IMR-90 (cell line): Measurements from ENCODE around the gene PTPN22. TPM values are rescaled to one million over a fixed set of nuclear protein-coding genes. Genes with fewer than 3 reads are reported as not detected.

Experiments
- ATAC-seq: fragments of 200-7000 bp; cut with Tn5 transposase; 2 replicates; pipeline ENCODE4 v1.9.1; 2020; ENCODE audit warnings: low read depth, mild to moderate bottlenecking, moderate library complexity
- BruUV-seq: library from RNA; stranded (reverse); fragments of 400-500 nt; replicated peaks from 2 replicates; lab custom pipeline; 2021; lab: Mats Ljungman, UMichigan
- CTCF ChIA-PET: fragments of 300-600 bp; formaldehyde crosslinking; extraction: SDS; loops from one replicate; lab custom pipeline; 2021; ENCODE audit warnings: antibody characterized with exemption; lab: Yijun Ruan, JAX
- POLR2A ChIA-PET: fragments of 300-600 bp; sonication (Branson Sonifier 250); formaldehyde crosslinking; loops from one replicate; lab custom pipeline; 2022; ENCODE audit warnings: antibody characterized with exemption; ENCODE audit not compliant: unreplicated experiment; lab: Charles Lee
- DNase-seq: peaks from one replicate; pipeline ENCODE4 v3.0.0; 2013
- H2AFZ ChIP-seq: replicated peaks from 2 replicates; pipeline ENCODE3; 2013; ENCODE audit warnings: low read length, mild to moderate bottlenecking; ENCODE audit not compliant: poor library complexity
- H2AK5ac ChIP-seq: 2 replicates; pipeline ENCODE4 v1.6.1; 2013; ENCODE audit warnings: low read depth, low read length, inconsistent platforms
- H2AK9ac ChIP-seq: replicated peaks from 2 replicates; pipeline ENCODE3; 2013; ENCODE audit warnings: mild to moderate bottlenecking, low read depth, low read length, moderate library complexity; ENCODE audit not compliant: poor library complexity
- H2BK120ac ChIP-seq: 2 replicates; pipeline ENCODE4 v1.6.1; 2013; ENCODE audit warnings: low read depth, low read length, inconsistent platforms
- H2BK15ac ChIP-seq: 3 replicates; pipeline ENCODE4 v1.6.1; 2013; ENCODE audit warnings: low read depth, low read length, inconsistent platforms
- H2BK20ac ChIP-seq: 2 replicates; pipeline ENCODE4 v1.6.1; 2013; ENCODE audit warnings: low read depth, mild to moderate bottlenecking, inconsistent platforms, low read length, moderate library complexity
- H2BK5ac ChIP-seq: 2 replicates; pipeline ENCODE4 v1.6.1; 2013; ENCODE audit warnings: mild to moderate bottlenecking, low read depth, low read length, inconsistent platforms; ENCODE audit not compliant: poor library complexity, severe bottlenecking
- H3K14ac ChIP-seq: replicated peaks from 2 replicates; pipeline ENCODE4 v1.6.1; 2013; ENCODE audit warnings: low read depth, low read length, inconsistent platforms
- H3K18ac ChIP-seq: 2 replicates; pipeline ENCODE4 v1.6.1; 2013; ENCODE audit warnings: low read depth, low read length, control low read depth
- H3K23ac ChIP-seq: 2 replicates; pipeline ENCODE4 v1.6.1; 2013; ENCODE audit warnings: low read depth, low read length, inconsistent platforms
- H3K27ac ChIP-seq: 2 replicates; pipeline ENCODE4 v1.5.1; 2013; ENCODE audit warnings: mild to moderate bottlenecking, control low read depth, low read length; ENCODE audit not compliant: insufficient read depth
- H3K27me3 ChIP-seq: 2 replicates; pipeline ENCODE4 v1.6.1; 2013; ENCODE audit warnings: low read length; ENCODE audit not compliant: control insufficient read depth, insufficient read depth
- H3K36me3 ChIP-seq: 2 replicates; pipeline ENCODE4 v1.6.1; 2013; ENCODE audit warnings: low read length, mixed read lengths; ENCODE audit not compliant: control insufficient read depth, insufficient read depth
- H3K4ac ChIP-seq: 2 replicates; pipeline ENCODE4 v1.6.1; 2013; ENCODE audit warnings: low read depth, low read length, inconsistent platforms
- H3K4me1 ChIP-seq: 2 replicates; pipeline ENCODE4 v1.6.1; 2013; ENCODE audit warnings: low read length, mixed read lengths; ENCODE audit not compliant: control insufficient read depth, insufficient read depth
- H3K4me2 ChIP-seq: 2 replicates; pipeline ENCODE4 v1.6.1; 2013; ENCODE audit warnings: low read depth, mild to moderate bottlenecking, control low read depth, low read length, moderate library complexity
- H3K4me3 ChIP-seq: 2 replicates; pipeline ENCODE4 v1.5.1; 2013; ENCODE audit warnings: low read depth, mild to moderate bottlenecking, control low read depth, low read length, moderate library complexity; ENCODE audit not compliant: insufficient read depth
- H3K56ac ChIP-seq: 2 replicates; pipeline ENCODE4 v1.6.1; 2013; ENCODE audit warnings: low read length, inconsistent platforms; ENCODE audit not compliant: insufficient read depth; ENCODE audit errors: extremely low read depth
- H3K79me1 ChIP-seq, 2 experiments: 2 replicates each; pipeline ENCODE4 v1.6.1; 2013; ENCODE audit warnings: low read length in 2 of 2, inconsistent platforms in 1 of 2, low read depth in 1 of 2
- H3K9ac ChIP-seq: 2 replicates; pipeline ENCODE4 v1.6.1; 2013; ENCODE audit warnings: low read depth, low read length, control low read depth
- H3K9me1 ChIP-seq: 2 replicates; pipeline ENCODE4 v1.6.1; 2013; ENCODE audit warnings: low read length, inconsistent platforms; ENCODE audit not compliant: insufficient read depth
- H3K9me3 ChIP-seq: 2 replicates; pipeline ENCODE4 v1.6.1; 2013; ENCODE audit warnings: low read length; ENCODE audit not compliant: control insufficient read depth, insufficient read depth
- H4K20me1 ChIP-seq: 2 replicates; pipeline ENCODE4 v1.6.1; 2013; ENCODE audit warnings: low read length, inconsistent platforms; ENCODE audit not compliant: insufficient read depth
- H4K5ac ChIP-seq: 2 replicates; pipeline ENCODE4 v1.6.1; 2013; ENCODE audit warnings: mild to moderate bottlenecking, low read depth, low read length, control low read depth
- H4K8ac ChIP-seq, 2 experiments: 2 replicates each; pipeline ENCODE4 v1.6.1; 2013; ENCODE audit warnings: low read depth in 2 of 2, low read length in 2 of 2, control low read depth in 1 of 2, inconsistent platforms in 1 of 2
- H4K91ac ChIP-seq: 2 replicates; pipeline ENCODE4 v1.6.1; 2013; ENCODE audit warnings: low read depth, low read length, inconsistent platforms; ENCODE audit not compliant: insufficient read depth
- CEBPB ChIP-seq: IDR thresholded peaks from 2 replicates; pipeline ENCODE4 v1.6.1; 2012; ENCODE audit warnings: low read depth, low read length, improper control_type of control experiment
- CHD1 ChIP-seq: IDR thresholded peaks from 2 replicates; pipeline ENCODE4 v1.6.1; 2012; ENCODE audit warnings: low read depth, low read length, improper control_type of control experiment
- MAZ ChIP-seq: IDR thresholded peaks from 2 replicates; pipeline ENCODE4 v1.6.1; 2012; ENCODE audit warnings: low read depth, mild to moderate bottlenecking, low read length, improper control_type of control experiment, moderate library complexity, borderline replicate concordance
- dilution Hi-C: fragments of 300-500 bp; cut with HindIII; formaldehyde crosslinking; loops from one replicate; pipeline ENCODE4 v1.14.3; 2018; ENCODE audit warnings: low sequenced_read_pairs; ENCODE audit not compliant: unreplicated experiment
- in situ Hi-C: fragments of 300-500 bp; cut with MboI; formaldehyde crosslinking; loops from 3 replicates; pipeline ENCODE4 v1.14.3; 2019; ENCODE audit warnings: low sequenced_read_pairs, inconsistent platforms, mixed read lengths
- intact Hi-C: fragments of 100-400 bp; cut with micrococcal nuclease; formaldehyde crosslinking; loops from 2 replicates; pipeline ENCODE4 v1.10.0; 2022
- polyA plus RNA-seq, 3 experiments: library from polyadenylated mRNA; depleted of rRNA; stranded (reverse); fragments of >200 nt; gene quantifications; 2 replicates each; pipeline ENCODE4 v1.2.3, GENCODE V29; 2012; ENCODE audit warnings: low replicate concordance in 1 of 3
- total RNA-seq: library from RNA; depleted of rRNA; stranded (reverse); fragments of >200 nt; gene quantifications from 2 replicates; pipeline ENCODE4 v1.2.3, GENCODE V29; 2012
- TF ChIP-seq, protein P1 (sequence below): conservative IDR thresholded peaks from 2 replicates; pipeline ENCODE4 v1.5.1; 2012; ENCODE audit warnings: mild to moderate bottlenecking, low read depth, low read length, improper control_type of control experiment
- TF ChIP-seq, protein P2 (sequence below): fragments of 150-350 bp; IDR thresholded peaks from 2 replicates; pipeline ENCODE4 v1.6.1; 2016; ENCODE audit warnings: low read depth, mild to moderate bottlenecking, low read length, moderate library complexity, borderline replicate concordance

The PTPN22 gene
- total and polyA plus RNA-seq, 2 of the 4 experiments (the other 2 are of a cell fraction), result 0.14 to 0.18 TPM

DNA sequence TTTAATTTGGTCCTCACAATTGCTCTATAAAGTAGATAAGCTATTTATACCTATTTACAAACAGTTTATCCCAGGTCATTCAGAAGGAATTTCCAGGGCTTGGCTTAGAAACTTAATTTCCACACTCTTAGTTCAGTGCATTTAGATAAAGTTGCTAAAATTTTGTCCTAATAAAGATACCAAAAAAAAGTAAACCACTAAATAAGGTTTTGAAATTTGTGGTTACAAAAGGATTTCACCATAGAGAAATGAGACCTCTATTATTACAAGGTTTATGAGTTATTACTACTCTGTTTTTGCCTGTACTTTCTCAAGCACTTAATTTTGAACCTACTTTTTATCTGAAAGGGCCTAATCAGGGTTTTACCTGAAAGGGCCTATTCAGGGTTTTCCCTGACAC lies 22.4 kb downstream of the PTPN22 start:
- Histone ChIP-seq H3K14ac (no peak overlapping the region), H2AK9ac (no peak overlapping the region), H3K4me3 (no peak overlapping the region), H3K27me3 (no peaks in the 10 kb centered on the region), H3K4ac (no peak overlapping the region), H3K9me3 (no peaks in the 10 kb centered on the region), H4K20me1 (no peaks in the 10 kb centered on the region), H4K8ac (no peak overlapping the region), H2BK15ac (no peak overlapping the region), H3K27ac (no peak overlapping the region), H3K9ac (no peak overlapping the region), H3K4me1 (no peaks in the 10 kb centered on the region), H3K18ac (no peak overlapping the region), H2AK5ac (no peak overlapping the region), H3K36me3 (no peaks in the 10 kb centered on the region), H3K23ac (no peak overlapping the region), H2AFZ (no peak overlapping the region), H3K4me2 (no peak overlapping the region), H3K56ac (no peak overlapping the region), H2BK5ac (no peak overlapping the region), H2BK120ac (no peak overlapping the region), H4K91ac (no peak overlapping the region), H3K9me1 (no peaks in the 10 kb centered on the region), H2BK20ac (no peak overlapping the region), H3K79me1 (no peaks in the 10 kb centered on the region), H4K5ac (no peak overlapping the region)
- intact Hi-C loops (no loop called here), in situ Hi-C loops (no loop called here), dilution Hi-C loops (no loop called here)
- DNase-seq, result no peak
- no TSS peak for BruUV-seq
- ChIA-PET POLR2A (no interaction called here), CTCF (interaction anchor here (0.5 kb wide), 1 partner anchor 73 kb away, joined by 5 read pairs; no protein-coding TSS in a partner anchor)
- TF ChIP-seq, protein P1, sequence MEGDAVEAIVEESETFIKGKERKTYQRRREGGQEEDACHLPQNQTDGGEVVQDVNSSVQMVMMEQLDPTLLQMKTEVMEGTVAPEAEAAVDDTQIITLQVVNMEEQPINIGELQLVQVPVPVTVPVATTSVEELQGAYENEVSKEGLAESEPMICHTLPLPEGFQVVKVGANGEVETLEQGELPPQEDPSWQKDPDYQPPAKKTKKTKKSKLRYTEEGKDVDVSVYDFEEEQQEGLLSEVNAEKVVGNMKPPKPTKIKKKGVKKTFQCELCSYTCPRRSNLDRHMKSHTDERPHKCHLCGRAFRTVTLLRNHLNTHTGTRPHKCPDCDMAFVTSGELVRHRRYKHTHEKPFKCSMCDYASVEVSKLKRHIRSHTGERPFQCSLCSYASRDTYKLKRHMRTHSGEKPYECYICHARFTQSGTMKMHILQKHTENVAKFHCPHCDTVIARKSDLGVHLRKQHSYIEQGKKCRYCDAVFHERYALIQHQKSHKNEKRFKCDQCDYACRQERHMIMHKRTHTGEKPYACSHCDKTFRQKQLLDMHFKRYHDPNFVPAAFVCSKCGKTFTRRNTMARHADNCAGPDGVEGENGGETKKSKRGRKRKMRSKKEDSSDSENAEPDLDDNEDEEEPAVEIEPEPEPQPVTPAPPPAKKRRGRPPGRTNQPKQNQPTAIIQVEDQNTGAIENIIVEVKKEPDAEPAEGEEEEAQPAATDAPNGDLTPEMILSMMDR, result no peak
- TF ChIP-seq CEBPB (no peak), CHD1 (no peak), MAZ (no peak)
- TF ChIP-seq, protein P2, sequence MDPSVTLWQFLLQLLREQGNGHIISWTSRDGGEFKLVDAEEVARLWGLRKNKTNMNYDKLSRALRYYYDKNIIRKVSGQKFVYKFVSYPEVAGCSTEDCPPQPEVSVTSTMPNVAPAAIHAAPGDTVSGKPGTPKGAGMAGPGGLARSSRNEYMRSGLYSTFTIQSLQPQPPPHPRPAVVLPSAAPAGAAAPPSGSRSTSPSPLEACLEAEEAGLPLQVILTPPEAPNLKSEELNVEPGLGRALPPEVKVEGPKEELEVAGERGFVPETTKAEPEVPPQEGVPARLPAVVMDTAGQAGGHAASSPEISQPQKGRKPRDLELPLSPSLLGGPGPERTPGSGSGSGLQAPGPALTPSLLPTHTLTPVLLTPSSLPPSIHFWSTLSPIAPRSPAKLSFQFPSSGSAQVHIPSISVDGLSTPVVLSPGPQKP, result no peak
- no peak for ATAC-seq
